OCI-LY1 (cell line): ENCODE results near the gene TPP1.
A peak's percentile ranks its signal among the peaks of the same experiment; 100 is the strongest.

ENCODE experiments used
- H2AFZ ChIP-seq: fragments of 200-600 bp; sonication (generic), shearing (Covaris generic); 2 replicates; pipeline ENCODE4 v1.6.0; 2014; ENCODE audit warnings: antibody characterized with exemption, mild to moderate bottlenecking, low read length
- H3F3A ChIP-seq: fragments of 200-600 bp; sonication (generic), shearing (Covaris generic); 2 replicates; pipeline ENCODE4 v1.6.0; 2014; ENCODE audit warnings: mild to moderate bottlenecking, antibody characterized with exemption, low read length, moderate library complexity; ENCODE audit not compliant: insufficient read depth
- H3K27ac ChIP-seq: fragments of 200-600 bp; sonication (generic); 2 replicates; pipeline ENCODE4 v1.5.1; 2014; ENCODE audit warnings: low read length, mixed run types, mild to moderate bottlenecking, low read depth; ENCODE audit not compliant: poor library complexity, severe bottlenecking
- H3K27me3 ChIP-seq: fragments of 200-600 bp; sonication (generic); 2 replicates; pipeline ENCODE4 v1.6.0; 2014; ENCODE audit warnings: antibody characterized with exemption, mild to moderate bottlenecking, low read length, moderate library complexity; ENCODE audit not compliant: insufficient read depth
- H3K36me3 ChIP-seq: fragments of 200-600 bp; sonication (generic); 2 replicates; pipeline ENCODE4 v1.6.1; 2014; ENCODE audit warnings: mild to moderate bottlenecking, antibody characterized with exemption, low read length, moderate library complexity, mixed read lengths; ENCODE audit not compliant: insufficient read depth
- H3K4me1 ChIP-seq: fragments of 200-600 bp; sonication (generic); 2 replicates; pipeline ENCODE4 v1.5.1; 2014; ENCODE audit warnings: mild to moderate bottlenecking, low read length, moderate library complexity; ENCODE audit not compliant: insufficient read depth, severe bottlenecking
- H3K4me2 ChIP-seq: fragments of 200-600 bp; sonication (generic), shearing (Covaris generic); 2 replicates; pipeline ENCODE4 v1.6.1; 2014; ENCODE audit warnings: low read length
- H3K4me3 ChIP-seq: fragments of 200-600 bp; sonication (generic); 2 replicates; pipeline ENCODE4 v1.5.1; 2014; ENCODE audit warnings: low read length, low read depth, mild to moderate bottlenecking, mixed read lengths; ENCODE audit not compliant: poor library complexity, severe bottlenecking
- H3K79me2 ChIP-seq: fragments of 200-600 bp; shearing (Covaris generic); 2 replicates; pipeline ENCODE4 v1.6.1; 2016; ENCODE audit warnings: mixed run types, low read length, mixed read lengths; ENCODE audit not compliant: insufficient read depth
- H3K9ac ChIP-seq: fragments of 200-600 bp; sonication (generic), shearing (Covaris generic); 2 replicates; pipeline ENCODE4 v1.6.1; 2014; ENCODE audit warnings: mild to moderate bottlenecking, low read length, mixed read lengths
- H3K9me2 ChIP-seq: fragments of 200-600 bp; sonication (generic), shearing (Covaris generic); 2 replicates; pipeline ENCODE4 v1.6.1; 2014; ENCODE audit warnings: low read depth, mild to moderate bottlenecking, low read length, mixed read lengths
- H3K9me3 ChIP-seq: fragments of 200-600 bp; shearing (Covaris generic); 2 replicates; pipeline ENCODE4 v1.6.1; 2014; ENCODE audit warnings: low read length, mixed read lengths
- H4K20me1 ChIP-seq: fragments of 200-600 bp; sonication (generic), shearing (Covaris generic); 2 replicates; pipeline ENCODE4 v1.6.0; 2016; ENCODE audit warnings: mild to moderate bottlenecking, low read length; ENCODE audit not compliant: insufficient read depth
- EZH2 ChIP-seq: fragments of 200-600 bp; sonication (generic), shearing (Covaris generic); IDR thresholded peaks from 2 replicates; pipeline ENCODE4 v1.8.0; 2017; ENCODE audit warnings: borderline replicate concordance, mixed run types, mild to moderate bottlenecking, antibody characterized with exemption, low read length, moderate library complexity, mixed read lengths
- TF ChIP-seq, protein P1 (sequence below): fragments of 200-600 bp; sonication (generic), shearing (Covaris generic); IDR thresholded peaks from 2 replicates; pipeline ENCODE4 v1.5.1; 2017; ENCODE audit warnings: mild to moderate bottlenecking, antibody characterized with exemption, low read length, moderate library complexity, mixed read lengths

TPP1 gene

DNA sequence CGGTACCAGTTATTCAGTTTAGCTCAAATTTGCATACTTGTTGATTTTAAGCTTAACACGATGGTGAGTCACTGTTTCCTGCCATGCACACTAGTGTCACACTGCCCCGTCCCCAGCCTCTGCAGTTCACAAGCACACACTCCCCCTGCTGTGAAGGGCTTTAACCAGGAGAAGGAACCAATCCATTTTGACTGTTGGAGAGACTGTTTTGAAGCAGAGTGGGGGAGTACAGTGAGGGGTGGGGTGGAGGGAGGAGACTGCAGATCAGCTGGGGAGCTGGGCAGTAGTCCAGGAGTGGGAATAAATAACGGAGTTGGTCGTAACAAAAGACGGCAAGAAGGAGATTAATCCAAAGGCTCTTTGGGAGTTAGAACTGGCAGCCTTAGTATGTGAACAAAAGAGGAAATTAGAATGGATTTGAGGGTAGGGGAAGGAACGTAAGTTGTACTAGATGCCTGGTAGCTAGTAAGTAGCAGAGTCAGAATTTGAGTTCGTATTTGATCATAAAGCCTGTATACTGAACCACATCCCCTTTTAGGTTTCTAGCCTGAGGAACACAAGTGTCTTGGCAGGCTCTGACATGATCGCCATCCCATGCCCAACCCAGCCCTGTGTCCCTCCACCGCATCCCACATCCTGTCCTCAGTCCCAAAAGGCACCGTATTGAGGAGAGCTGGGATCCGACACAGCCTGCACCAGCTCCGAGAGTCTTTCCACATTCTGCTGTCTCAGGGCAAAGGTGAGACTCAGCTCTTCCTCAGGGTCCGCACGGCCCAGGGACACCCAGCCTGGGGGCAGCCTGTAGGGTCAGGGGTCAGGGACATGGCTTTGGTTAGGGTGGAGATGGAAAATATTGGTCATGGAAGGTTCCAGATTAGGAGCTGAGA, 862 bp downstream of the TPP1 start:
- Histone ChIP-seq H3K4me1 (peaks cover 19% of the 10 kb centered on the region), H3K27me3 (0 out of 2 replicates have a peak, but pooled peaks cover under 1% of the 10 kb centered on the region), H2AFZ (no peak overlapping the region), H3K79me2 (no peaks in the 10 kb centered on the region), H3K4me3 (peak overlapping the region; percentile 82), H3F3A (no peaks in the 10 kb centered on the region), H3K36me3 (0 out of 2 replicates have a peak, but pooled peaks cover 4% of the 10 kb centered on the region), H3K9me2 (no peaks in the 10 kb centered on the region), H3K27ac (no peak overlapping the region), H3K4me2 (peak overlapping the region; percentile 93), H3K9me3 (no peaks in the 10 kb centered on the region), H4K20me1 (no peaks in the 10 kb centered on the region), H3K9ac (peak overlapping the region; percentile 74)
- TF ChIP-seq EZH2, result no peak
- TF ChIP-seq, protein P1, sequence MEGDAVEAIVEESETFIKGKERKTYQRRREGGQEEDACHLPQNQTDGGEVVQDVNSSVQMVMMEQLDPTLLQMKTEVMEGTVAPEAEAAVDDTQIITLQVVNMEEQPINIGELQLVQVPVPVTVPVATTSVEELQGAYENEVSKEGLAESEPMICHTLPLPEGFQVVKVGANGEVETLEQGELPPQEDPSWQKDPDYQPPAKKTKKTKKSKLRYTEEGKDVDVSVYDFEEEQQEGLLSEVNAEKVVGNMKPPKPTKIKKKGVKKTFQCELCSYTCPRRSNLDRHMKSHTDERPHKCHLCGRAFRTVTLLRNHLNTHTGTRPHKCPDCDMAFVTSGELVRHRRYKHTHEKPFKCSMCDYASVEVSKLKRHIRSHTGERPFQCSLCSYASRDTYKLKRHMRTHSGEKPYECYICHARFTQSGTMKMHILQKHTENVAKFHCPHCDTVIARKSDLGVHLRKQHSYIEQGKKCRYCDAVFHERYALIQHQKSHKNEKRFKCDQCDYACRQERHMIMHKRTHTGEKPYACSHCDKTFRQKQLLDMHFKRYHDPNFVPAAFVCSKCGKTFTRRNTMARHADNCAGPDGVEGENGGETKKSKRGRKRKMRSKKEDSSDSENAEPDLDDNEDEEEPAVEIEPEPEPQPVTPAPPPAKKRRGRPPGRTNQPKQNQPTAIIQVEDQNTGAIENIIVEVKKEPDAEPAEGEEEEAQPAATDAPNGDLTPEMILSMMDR, result no peak

DNA sequence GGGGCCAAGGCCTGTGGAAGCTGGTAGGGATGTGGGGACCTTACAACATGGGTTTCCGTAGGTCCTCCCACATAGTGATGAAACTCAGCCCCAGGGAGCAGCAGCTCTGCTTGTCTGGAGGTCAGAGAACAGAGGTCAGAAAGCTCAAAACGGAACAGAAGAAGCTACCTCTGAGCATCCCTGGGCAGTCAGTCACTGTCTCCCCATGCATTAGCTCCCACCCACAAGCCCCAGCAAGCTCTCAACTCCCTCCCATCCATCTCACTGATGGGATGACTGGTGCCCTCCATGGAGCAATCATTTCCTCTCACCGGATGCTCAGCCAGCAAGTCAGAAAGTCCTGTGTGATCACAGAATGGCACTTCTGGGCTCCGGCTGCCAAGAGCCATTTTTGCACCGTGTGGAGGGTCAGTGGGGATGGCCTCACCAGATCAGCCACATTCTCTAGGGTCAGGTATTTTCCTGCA, 1.9 kb downstream of the TPP1 start:
- Histone ChIP-seq H3K27me3 (no peaks in the 10 kb centered on the region), H3K4me2 (no peak overlapping the region), H4K20me1 (no peaks in the 10 kb centered on the region), H3K9me2 (no peaks in the 10 kb centered on the region), H3K36me3 (0 out of 2 replicates have a peak, but pooled peaks cover 4% of the 10 kb centered on the region), H3K9me3 (no peaks in the 10 kb centered on the region), H3F3A (no peaks in the 10 kb centered on the region), H3K27ac (no peak overlapping the region), H3K79me2 (no peaks in the 10 kb centered on the region), H3K4me3 (no peak overlapping the region), H3K9ac (no peak overlapping the region), H3K4me1 (peaks cover 27% of the 10 kb centered on the region), H2AFZ (no peak overlapping the region)
- TF ChIP-seq, protein P1, result no peak
- no peak for TF ChIP-seq EZH2

DNA sequence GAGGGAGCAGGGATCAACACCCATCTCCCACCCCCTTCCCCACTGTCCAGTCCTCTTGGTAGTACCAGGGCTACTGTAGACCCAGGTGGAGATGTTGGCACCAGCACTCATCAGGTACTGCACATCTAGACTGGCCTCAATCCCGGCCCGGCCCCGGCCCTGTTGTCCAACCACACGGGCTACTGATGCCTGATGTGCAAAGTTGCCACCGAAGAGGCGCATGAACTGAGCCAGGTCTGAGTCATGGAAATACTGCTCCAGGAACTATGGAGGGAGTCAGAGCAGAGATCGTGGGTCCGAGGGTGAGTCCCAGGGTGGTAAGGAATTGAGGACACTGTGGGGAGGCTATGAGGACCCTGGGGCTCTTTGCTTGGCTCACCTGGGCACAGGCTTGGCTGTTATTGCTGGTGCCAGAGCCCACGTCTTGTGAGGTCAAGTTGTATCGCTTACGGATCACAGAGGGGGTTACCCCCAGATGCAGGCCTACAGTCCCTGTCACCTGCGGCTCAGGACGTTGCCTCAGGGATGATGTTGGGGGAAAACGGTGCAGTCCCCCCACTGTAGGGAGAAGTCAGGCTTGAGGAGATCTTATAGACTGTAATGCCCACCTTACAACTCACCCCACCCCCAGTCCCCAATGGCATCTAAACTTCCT, 2.5 kb downstream of the TPP1 start:
- Histone ChIP-seq H3K9me3 (no peaks in the 10 kb centered on the region), H3K27me3 (no peaks in the 10 kb centered on the region), H2AFZ (no peak overlapping the region), H3K9ac (no peak overlapping the region), H3K4me1 (peaks cover 27% of the 10 kb centered on the region), H3K4me3 (no peak overlapping the region), H3K9me2 (no peaks in the 10 kb centered on the region), H3K36me3 (0 out of 2 replicates have a peak, but pooled peaks cover 4% of the 10 kb centered on the region), H3K27ac (no peak overlapping the region), H3F3A (no peaks in the 10 kb centered on the region), H3K79me2 (no peaks in the 10 kb centered on the region), H3K4me2 (no peak overlapping the region), H4K20me1 (no peaks in the 10 kb centered on the region)
- TF ChIP-seq EZH2, result no peak
- TF ChIP-seq, protein P1, result no peak
